Endothelial cell (in vitro differentiated cells): Measurements from ENCODE around the gene DDIT3. TPM values are rescaled to one million over a fixed set of nuclear protein-coding genes. Genes with fewer than 3 reads are reported as not detected.

Experiments used
- DNase-seq: peaks from one replicate; pipeline ENCODE4 v3.0.0; 2021; ENCODE audit warnings: low spot score
- H3K27ac Mint-ChIP-seq: one replicate; pipeline ENCODE4 v1.8.0; 2021; ENCODE audit warnings: mixed read lengths, inconsistent platforms; ENCODE audit not compliant: unreplicated experiment
- H3K27me3 Mint-ChIP-seq: one replicate; pipeline ENCODE4 v1.8.0; 2021; ENCODE audit warnings: mild to moderate bottlenecking, moderate library complexity, mixed read lengths, inconsistent platforms; ENCODE audit not compliant: unreplicated experiment
- H3K36me3 Mint-ChIP-seq: one replicate; pipeline ENCODE4 v1.8.0; 2021; ENCODE audit warnings: mild to moderate bottlenecking, low read depth, mixed read lengths, inconsistent platforms; ENCODE audit not compliant: unreplicated experiment
- H3K4me1 Mint-ChIP-seq: one replicate; pipeline ENCODE4 v1.8.0; 2021; ENCODE audit warnings: mild to moderate bottlenecking, mixed read lengths, inconsistent platforms; ENCODE audit not compliant: unreplicated experiment
- H3K4me3 Mint-ChIP-seq: one replicate; pipeline ENCODE4 v1.8.0; 2021; ENCODE audit warnings: mild to moderate bottlenecking, mixed read lengths, inconsistent platforms; ENCODE audit not compliant: unreplicated experiment
- H3K9me3 Mint-ChIP-seq: one replicate; pipeline ENCODE4 v1.8.0; 2021; ENCODE audit warnings: mixed read lengths, inconsistent platforms; ENCODE audit not compliant: unreplicated experiment
- total RNA-seq: library from RNA; stranded (reverse); fragmentation: NEBNext Ultra II Directional; extraction: Animal tissue kit (Norgen Biotek cat#: 25700); gene quantifications from one replicate; pipeline ENCODE4 v1.2.1, GENCODE V29; 2021; ENCODE audit not compliant: unreplicated experiment
- TF ChIP-seq, protein P1 (sequence below): fragments of 200-600 bp; sonication (generic); IDR thresholded peaks from one replicate; pipeline ENCODE4 v1.5.0; 2021; ENCODE audit warnings: antibody characterized with exemption; ENCODE audit not compliant: unreplicated experiment

Gene DDIT3
- total RNA-seq, 1 donor from 2014 or later = 4.2 TPM

DNA sequence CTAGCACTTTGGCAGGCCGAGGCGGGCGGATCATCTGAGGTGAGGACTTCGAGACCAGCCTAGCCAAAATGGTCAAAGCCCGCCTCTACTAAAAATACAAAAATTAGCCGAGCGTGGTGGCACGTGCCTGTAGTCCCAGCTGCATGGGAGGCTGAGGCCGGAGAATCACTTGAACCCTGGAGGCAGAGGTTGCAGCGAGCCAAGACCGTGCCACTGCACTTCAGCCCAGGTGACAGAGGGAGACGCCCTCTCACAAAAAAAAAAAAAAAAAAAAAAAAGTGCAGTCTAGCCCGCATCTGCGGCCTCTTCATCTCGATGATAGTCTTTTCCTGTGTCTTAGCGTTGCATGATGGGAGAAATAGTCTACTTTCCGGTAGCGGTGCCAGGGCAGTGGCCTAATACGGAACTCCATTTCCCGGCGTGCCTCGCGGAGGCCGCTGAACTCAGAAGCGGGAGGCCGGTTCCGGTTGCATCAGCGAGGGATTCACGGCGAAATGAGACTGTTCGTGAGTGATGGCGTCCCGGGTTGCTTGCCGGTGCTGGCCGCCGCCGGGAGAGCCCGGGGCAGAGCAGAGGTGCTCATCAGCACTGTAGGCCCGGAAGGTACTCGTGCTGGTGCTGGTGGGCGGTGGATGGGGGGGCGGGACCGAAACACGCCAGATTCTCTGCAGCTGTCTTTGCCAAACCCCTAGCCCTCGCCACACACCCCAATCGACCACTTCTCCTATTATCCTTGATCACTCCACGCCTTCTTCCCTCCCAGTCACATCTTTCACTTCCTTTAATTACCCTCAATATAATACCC is 32.5 kb downstream of the DDIT3 start, which contains the start of gene MARS1:
MARS1 (plus strand) TSS at position 472 of the 805 bp plus-strand sequence; CDS start at position 495, 23 bp downstream.
- Mint-ChIP-seq H3K4me3 (peak within 1 kb of the TSS; percentile 98), H3K9me3 (no peaks in the 10 kb centered on the region), H3K4me1 (peaks cover 12% of the 10 kb centered on the region), H3K27ac (peak within 1 kb of the TSS; percentile 96), H3K27me3 (peaks cover 4% of the 10 kb centered on the region), H3K36me3 (peaks cover 38% of the 10 kb centered on the region)
- DNase-seq = peak; percentile 82
- TF ChIP-seq, protein P1, sequence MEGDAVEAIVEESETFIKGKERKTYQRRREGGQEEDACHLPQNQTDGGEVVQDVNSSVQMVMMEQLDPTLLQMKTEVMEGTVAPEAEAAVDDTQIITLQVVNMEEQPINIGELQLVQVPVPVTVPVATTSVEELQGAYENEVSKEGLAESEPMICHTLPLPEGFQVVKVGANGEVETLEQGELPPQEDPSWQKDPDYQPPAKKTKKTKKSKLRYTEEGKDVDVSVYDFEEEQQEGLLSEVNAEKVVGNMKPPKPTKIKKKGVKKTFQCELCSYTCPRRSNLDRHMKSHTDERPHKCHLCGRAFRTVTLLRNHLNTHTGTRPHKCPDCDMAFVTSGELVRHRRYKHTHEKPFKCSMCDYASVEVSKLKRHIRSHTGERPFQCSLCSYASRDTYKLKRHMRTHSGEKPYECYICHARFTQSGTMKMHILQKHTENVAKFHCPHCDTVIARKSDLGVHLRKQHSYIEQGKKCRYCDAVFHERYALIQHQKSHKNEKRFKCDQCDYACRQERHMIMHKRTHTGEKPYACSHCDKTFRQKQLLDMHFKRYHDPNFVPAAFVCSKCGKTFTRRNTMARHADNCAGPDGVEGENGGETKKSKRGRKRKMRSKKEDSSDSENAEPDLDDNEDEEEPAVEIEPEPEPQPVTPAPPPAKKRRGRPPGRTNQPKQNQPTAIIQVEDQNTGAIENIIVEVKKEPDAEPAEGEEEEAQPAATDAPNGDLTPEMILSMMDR = no peak

DNA sequence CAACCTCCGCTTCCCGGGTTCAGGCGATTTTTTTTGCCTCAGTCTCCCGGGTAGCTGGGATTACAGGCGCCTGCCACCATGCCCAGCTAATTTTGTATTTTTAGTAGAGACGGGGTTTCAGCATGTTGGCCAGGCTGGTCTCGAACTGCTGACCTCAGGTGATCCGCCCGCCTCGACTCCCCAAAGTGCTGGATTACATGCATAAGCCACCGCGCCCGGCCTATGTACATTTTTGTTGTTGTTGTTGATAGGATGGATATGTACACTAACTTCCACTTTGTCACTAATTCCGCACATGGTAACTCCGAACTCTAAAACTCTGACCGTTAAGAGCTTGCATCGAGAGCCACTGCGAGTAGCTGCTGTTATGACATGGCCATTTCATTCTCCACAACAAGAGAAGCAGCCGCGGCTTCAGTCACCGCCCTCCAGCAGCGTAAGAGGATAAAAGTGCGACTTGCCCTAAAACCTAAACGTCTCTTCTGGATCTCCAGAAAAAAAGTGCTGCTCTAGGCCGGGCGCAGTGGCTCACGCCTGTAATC is 33.2 kb downstream of the DDIT3 start:
- Mint-ChIP-seq H3K27ac (no peak overlapping the region), H3K9me3 (no peaks in the 10 kb centered on the region), H3K4me1 (peaks cover 12% of the 10 kb centered on the region), H3K4me3 (peak overlapping the region; percentile 67), H3K36me3 (peaks cover 33% of the 10 kb centered on the region), H3K27me3 (peaks cover 3% of the 10 kb centered on the region)
- TF ChIP-seq, protein P1 = no peak
- DNase-seq = no peak

DNA sequence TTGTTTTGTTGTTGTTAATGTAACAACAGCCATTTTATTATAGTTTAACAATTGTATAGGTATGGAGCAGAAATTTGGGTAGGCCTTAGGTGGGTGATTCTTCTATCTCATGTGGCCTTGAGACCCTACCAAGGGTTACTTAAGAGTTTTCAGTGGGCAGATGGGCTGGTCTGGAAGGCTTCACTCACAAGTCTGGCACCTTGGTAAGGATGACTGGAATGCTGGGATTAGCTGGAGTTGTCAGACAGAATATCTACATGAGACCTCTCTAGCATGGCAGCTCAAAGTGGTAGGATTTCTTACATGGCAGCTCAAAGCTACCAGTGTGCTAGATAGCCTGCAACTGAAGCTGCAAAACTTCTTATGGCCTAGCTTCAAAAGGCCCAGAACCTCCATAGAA is 34.6 kb downstream of the DDIT3 start:
- Mint-ChIP-seq H3K36me3 (peaks cover 24% of the 10 kb centered on the region), H3K4me1 (peaks cover 22% of the 10 kb centered on the region), H3K4me3 (no peak overlapping the region), H3K9me3 (no peaks in the 10 kb centered on the region), H3K27ac (no peak overlapping the region), H3K27me3 (peaks cover 7% of the 10 kb centered on the region)
- no peak for DNase-seq
- TF ChIP-seq, protein P1 = no peak

DNA sequence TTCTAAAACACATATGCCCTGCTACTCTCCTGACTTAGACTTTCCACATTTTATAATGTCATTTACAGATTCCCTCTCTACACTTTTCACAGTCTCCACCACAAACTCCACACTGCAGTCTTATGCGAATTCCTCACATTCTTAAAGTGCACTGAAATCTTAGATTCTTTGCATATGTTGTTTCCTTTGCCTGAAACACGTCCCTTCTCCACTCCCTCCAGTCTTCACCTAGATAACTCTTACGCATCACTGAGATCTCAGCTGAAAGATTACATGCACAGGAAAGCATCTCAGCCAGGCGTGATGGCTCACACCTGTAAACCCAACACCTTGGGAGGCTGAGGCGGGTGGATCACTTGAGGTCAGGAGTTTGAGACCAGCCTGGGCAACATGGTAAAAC is 36.8 kb downstream of the DDIT3 start:
- Mint-ChIP-seq H3K4me1 (peaks cover 34% of the 10 kb centered on the region), H3K9me3 (no peaks in the 10 kb centered on the region), H3K27me3 (peaks cover 14% of the 10 kb centered on the region), H3K4me3 (no peak overlapping the region), H3K36me3 (peaks cover 15% of the 10 kb centered on the region), H3K27ac (peak overlapping the region; percentile 0)
- TF ChIP-seq, protein P1 = no peak
- no peak for DNase-seq

DNA sequence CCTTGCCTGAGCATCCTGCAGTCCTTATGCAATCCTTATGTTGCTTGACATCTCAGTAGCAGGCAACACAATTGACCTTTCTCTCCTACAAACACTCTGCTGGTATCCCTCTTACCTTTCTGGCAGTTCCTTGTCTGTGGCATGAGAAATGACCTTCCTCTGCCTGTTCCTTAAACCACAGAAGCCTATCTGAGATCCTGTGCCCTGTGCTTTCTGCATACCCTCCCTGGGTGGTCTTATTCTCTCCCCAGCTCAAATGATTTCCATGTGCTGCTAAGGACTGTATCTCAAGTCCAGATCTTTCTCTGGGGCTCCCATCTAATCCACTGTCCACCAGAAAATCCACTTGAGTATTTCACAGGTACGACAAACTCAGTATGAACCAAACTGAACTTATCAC is 38.6 kb downstream of the DDIT3 start:
- no peak overlapping the region for H3K27ac Mint-ChIP-seq
- TF ChIP-seq, protein P1 = no peak
- peaks cover 23% of the 10 kb centered on the region for H3K27me3 Mint-ChIP-seq
- no peaks in the 10 kb centered on the region for H3K9me3 Mint-ChIP-seq
- no peak for DNase-seq
- peaks cover 14% of the 10 kb centered on the region for H3K36me3 Mint-ChIP-seq
- peaks cover 47% of the 10 kb centered on the region for H3K4me1 Mint-ChIP-seq
- H3K4me3 Mint-ChIP-seq = peak overlapping the region; percentile 3
